ENCODE measurements around the gene MYO15B. TPM values are rescaled to one million over a fixed set of nuclear protein-coding genes. Genes with fewer than 3 reads are reported as not detected.

Gene MYO15B
- total and polyA plus RNA-seq, 2 experiments from 2014 or later = 21.3 to 101 TPM

GRCh38 chr17:75566416-75566815, 21.2 kb upstream of the MYO15B start:
- Histone ChIP-seq H3K27me3 (no peaks in the 10 kb centered on the region), H3K27ac (no peak overlapping the region), H3K36me3 (no peaks in the 10 kb centered on the region), H3K9me3 (ENCODE audit: low read depth) (no peaks in the 10 kb centered on the region), H3K4me1 (ENCODE audit: low read depth) (no peaks in the 10 kb centered on the region), H3K4me3 (no peak overlapping the region)
- no peak for DNase-seq (ENCODE audit: low read depth in 1 of 2, low spot score in 1 of 2)
- TF ChIP-seq, protein P1, sequence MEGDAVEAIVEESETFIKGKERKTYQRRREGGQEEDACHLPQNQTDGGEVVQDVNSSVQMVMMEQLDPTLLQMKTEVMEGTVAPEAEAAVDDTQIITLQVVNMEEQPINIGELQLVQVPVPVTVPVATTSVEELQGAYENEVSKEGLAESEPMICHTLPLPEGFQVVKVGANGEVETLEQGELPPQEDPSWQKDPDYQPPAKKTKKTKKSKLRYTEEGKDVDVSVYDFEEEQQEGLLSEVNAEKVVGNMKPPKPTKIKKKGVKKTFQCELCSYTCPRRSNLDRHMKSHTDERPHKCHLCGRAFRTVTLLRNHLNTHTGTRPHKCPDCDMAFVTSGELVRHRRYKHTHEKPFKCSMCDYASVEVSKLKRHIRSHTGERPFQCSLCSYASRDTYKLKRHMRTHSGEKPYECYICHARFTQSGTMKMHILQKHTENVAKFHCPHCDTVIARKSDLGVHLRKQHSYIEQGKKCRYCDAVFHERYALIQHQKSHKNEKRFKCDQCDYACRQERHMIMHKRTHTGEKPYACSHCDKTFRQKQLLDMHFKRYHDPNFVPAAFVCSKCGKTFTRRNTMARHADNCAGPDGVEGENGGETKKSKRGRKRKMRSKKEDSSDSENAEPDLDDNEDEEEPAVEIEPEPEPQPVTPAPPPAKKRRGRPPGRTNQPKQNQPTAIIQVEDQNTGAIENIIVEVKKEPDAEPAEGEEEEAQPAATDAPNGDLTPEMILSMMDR (IDR thresholded peaks at IDR 0.05; ENCODE audit: low read depth, low read length) = no peak

GRCh38 chr17:75566834-75567233, 20.8 kb upstream of the MYO15B start:
- Histone ChIP-seq H3K27ac (no peak overlapping the region), H3K4me3 (no peak overlapping the region), H3K9me3 (ENCODE audit: low read depth) (no peaks in the 10 kb centered on the region), H3K4me1 (ENCODE audit: low read depth) (no peaks in the 10 kb centered on the region), H3K36me3 (no peaks in the 10 kb centered on the region), H3K27me3 (no peaks in the 10 kb centered on the region)
- DNase-seq (ENCODE audit: low read depth in 1 of 2, low spot score in 1 of 2) = no peak
- TF ChIP-seq, protein P1 (IDR thresholded peaks at IDR 0.05; ENCODE audit: low read depth, low read length) = no peak

DNA sequence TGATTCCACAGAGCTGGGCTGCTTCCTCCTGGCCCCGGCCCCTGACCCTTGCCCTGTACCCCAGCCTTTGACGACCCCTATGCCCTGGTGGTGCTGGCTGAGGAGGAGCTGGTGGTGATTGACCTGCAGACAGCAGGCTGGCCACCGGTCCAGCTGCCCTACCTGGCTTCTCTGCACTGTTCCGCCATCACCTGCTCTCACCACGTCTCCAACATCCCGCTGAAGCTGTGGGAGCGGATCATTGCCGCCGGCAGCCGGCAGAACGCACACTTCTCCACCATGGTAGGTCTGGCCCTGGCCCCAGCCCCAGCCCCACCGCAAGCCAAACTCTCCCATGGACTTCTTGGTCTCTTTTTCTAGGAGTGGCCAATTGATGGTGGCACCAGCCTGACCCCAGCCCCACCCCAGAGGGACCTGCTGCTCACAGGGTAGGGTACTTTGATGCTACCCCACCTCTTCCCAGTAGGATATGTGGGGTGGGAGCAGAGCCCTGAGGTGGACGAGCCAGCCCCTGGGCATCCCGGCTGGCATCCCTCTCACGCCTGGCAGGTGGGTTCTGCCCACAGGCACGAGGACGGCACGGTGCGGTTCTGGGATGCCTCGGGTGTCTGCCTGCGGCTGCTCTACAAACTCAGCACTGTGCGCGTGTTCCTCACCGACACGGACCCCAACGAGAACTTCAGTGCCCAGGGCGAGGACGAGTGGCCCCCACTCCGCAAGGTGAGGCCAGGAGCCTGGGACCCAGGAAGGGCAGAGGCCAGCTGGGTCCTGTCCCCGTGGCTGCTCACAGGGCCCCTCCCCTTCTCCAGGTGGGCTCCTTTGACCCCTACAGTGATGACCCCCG, 19.0 kb upstream of the MYO15B start:
- Histone ChIP-seq H3K27ac (no peak overlapping the region), H3K4me3 (no peak overlapping the region), H3K27me3 (no peaks in the 10 kb centered on the region), H3K4me1 (ENCODE audit: low read depth) (no peaks in the 10 kb centered on the region), H3K36me3 (no peaks in the 10 kb centered on the region), H3K9me3 (ENCODE audit: low read depth) (no peaks in the 10 kb centered on the region)
- no peak for DNase-seq (ENCODE audit: low read depth in 1 of 2, low spot score in 1 of 2)
- TF ChIP-seq, protein P1 (IDR thresholded peaks at IDR 0.05; ENCODE audit: low read depth, low read length) = no peak

DNA sequence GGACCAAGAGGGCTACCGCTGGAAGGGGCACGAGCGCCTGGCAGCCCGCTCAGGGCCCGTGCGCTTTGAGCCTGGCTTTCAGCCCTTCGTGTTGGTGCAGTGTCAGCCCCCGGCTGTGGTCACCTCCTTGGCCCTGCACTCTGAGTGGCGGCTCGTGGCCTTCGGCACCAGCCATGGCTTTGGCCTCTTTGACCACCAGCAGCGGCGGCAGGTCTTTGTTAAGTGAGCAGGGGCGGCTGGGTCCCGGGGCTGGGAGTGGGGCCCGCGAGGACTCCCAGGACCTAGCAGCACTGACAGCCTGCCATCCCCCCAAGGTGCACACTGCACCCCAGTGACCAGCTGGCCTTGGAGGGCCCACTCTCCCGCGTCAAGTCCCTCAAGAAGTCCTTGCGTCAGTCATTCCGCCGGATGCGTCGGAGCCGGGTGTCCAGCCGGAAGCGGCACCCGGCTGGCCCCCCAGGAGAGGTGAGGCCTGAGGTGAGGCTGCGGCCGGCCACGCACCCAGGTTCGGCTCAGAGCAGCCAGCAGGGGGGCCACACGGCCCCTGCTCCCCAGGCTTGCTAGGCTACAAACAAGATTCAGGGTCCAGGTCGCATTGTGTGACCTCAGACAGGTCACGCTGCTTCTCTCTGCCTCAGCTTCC, 17.4 kb upstream of the MYO15B start:
- TF ChIP-seq, protein P1 (IDR thresholded peaks at IDR 0.05; ENCODE audit: low read depth, low read length) = no peak
- Histone ChIP-seq H3K4me1 (ENCODE audit: low read depth) (no peaks in the 10 kb centered on the region), H3K36me3 (no peaks in the 10 kb centered on the region), H3K9me3 (ENCODE audit: low read depth) (no peaks in the 10 kb centered on the region), H3K27ac (no peak overlapping the region), H3K4me3 (no peak overlapping the region), H3K27me3 (no peaks in the 10 kb centered on the region)
- no peak for DNase-seq (ENCODE audit: low read depth in 1 of 2, low spot score in 1 of 2)

GRCh38 chr17:75570772-75571171, 16.8 kb upstream of the MYO15B start:
- Histone ChIP-seq H3K27me3 (no peaks in the 10 kb centered on the region), H3K36me3 (no peaks in the 10 kb centered on the region), H3K4me3 (no peak overlapping the region), H3K9me3 (ENCODE audit: low read depth) (no peaks in the 10 kb centered on the region), H3K27ac (no peak overlapping the region), H3K4me1 (ENCODE audit: low read depth) (no peaks in the 10 kb centered on the region)
- DNase-seq (ENCODE audit: low read depth in 1 of 2, low spot score in 1 of 2) = no peak
- TF ChIP-seq, protein P1 (IDR thresholded peaks at IDR 0.05; ENCODE audit: low read depth, low read length) = no peak
